Measurements from ENCODE around the gene CCM2. TPM values are rescaled to one million over a fixed set of nuclear protein-coding genes. Genes with fewer than 3 reads are reported as not detected.

The CCM2 gene
- polyA plus RNA-seq, 2 of the 4 experiments (the other 2 are of a cell fraction), result 18.9 to 34.6 TPM

DNA sequence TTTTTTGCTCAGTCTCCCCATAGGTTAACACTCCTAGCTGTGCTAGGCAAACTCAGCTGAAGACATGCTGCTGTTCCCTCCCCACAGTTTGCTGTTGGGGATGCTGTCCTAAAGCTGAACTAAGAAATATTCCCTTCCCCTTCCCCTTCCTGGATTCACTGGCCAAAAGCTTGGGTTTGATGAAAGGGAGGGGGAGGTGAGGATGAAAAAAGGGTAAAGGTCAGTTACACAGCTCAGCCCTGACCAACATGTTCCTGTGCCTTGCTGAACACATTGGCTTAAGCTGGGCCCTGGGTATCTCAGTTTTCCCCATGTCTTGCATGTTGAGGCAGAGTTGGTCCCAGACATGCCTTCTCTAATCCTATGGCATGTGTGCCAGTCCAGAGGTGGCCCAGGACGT, 15.3 kb downstream of the CCM2 start (continued):
- TF ChIP-seq TP53 (CRISPR knock-in tag; IDR thresholded peaks at IDR 0.05), result no peak
- no peak for TF ChIP-seq CBX8 (IDR thresholded peaks at IDR 0.05)
- TF ChIP-seq BHLHE40 (IDR thresholded peaks at IDR 0.05; ENCODE audit: low read depth, low read length), result no peak
- no peak for TF ChIP-seq POLR2A (IDR thresholded peaks at IDR 0.05; ENCODE audit: low read length)
- no peak for TF ChIP-seq MAZ (IDR thresholded peaks at IDR 0.05; ENCODE audit: borderline replicate concordance, low read depth, low read length)
- TF ChIP-seq ATOH8 (CRISPR knock-in tag; IDR thresholded peaks at IDR 0.05; ENCODE audit: low read depth), result no peak
- TF ChIP-seq POLR2AphosphoS2 (conservative IDR thresholded peaks at IDR 0.05; ENCODE audit: low read length), result no peak
- no peak for TF ChIP-seq PHF8 (IDR thresholded peaks at IDR 0.05; ENCODE audit: borderline replicate concordance, low read depth)
- no peak for TF ChIP-seq FOSB (CRISPR knock-in tag; IDR thresholded peaks at IDR 0.05)

DNA sequence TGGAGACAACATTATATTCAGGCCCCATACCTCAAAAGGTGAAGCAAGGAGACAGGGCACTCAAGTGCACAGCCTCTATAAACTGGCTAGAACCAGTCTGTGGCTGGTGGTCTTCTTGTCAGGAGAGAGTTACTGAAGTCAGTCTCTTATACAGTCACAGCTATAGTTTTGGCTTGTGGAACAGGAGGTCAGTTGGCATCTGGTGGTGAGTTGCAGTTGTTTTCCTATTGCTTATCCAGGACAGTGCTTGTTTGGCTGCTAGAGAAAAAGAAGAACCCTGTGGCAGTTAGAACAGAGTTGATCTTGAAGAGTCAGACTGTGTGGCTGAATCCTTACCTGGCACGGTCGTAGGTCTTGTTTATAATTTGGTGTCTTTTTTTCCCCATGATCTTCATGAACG, 17.3 kb downstream of the CCM2 start:
- DNase-seq (ENCODE audit: low read depth in 1 of 2, low spot score in 1 of 2) (no peak), ATAC-seq (no peak), FAIRE-seq (no peak)
- CTCF ChIA-PET, result no interaction called here
- WGBS (ENCODE audit: missing lambda C conversion rate), result 80% methylated on average over 3 of the region's 3 CpGs
- POLR2A ChIA-PET, result no interaction called here
- Histone ChIP-seq H3K4me1 (no peaks in the 10 kb centered on the region), H3K27ac (no peak overlapping the region), H3K4me3 (no peak overlapping the region), H3K9me3 (no peaks in the 10 kb centered on the region), H3K4me2 (no peak overlapping the region)
- TF ChIP-seq RAD21 (conservative IDR thresholded peaks at IDR 0.05 in 1 of 2, IDR thresholded peaks at IDR 0.05 in 1 of 2), result no peak
- TF ChIP-seq SREBF2 (IDR thresholded peaks at IDR 0.05), result no peak
- TF ChIP-seq ZFP36 (IDR thresholded peaks at IDR 0.05; ENCODE audit: borderline replicate concordance, partially characterized antibody), result no peak
- no peak for TF ChIP-seq KDM1A (IDR thresholded peaks at IDR 0.05; ENCODE audit: low read depth)
- TF ChIP-seq MYC (IDR thresholded peaks at IDR 0.05; ENCODE audit: borderline replicate concordance, low read length), result no peak
- no peak for TF ChIP-seq EHF (CRISPR knock-in tag; IDR thresholded peaks at IDR 0.05)
- TF ChIP-seq SMC3 (IDR thresholded peaks at IDR 0.05), result no peak
- no peak for TF ChIP-seq ZNF302 (CRISPR knock-in tag; IDR thresholded peaks at IDR 0.05)
- TF ChIP-seq ELK1 (IDR thresholded peaks at IDR 0.05; ENCODE audit: low read depth, low read length), result no peak
- TF ChIP-seq HMGXB4 (CRISPR knock-in tag; IDR thresholded peaks at IDR 0.05; ENCODE audit: borderline replicate concordance), result no peak

DNA sequence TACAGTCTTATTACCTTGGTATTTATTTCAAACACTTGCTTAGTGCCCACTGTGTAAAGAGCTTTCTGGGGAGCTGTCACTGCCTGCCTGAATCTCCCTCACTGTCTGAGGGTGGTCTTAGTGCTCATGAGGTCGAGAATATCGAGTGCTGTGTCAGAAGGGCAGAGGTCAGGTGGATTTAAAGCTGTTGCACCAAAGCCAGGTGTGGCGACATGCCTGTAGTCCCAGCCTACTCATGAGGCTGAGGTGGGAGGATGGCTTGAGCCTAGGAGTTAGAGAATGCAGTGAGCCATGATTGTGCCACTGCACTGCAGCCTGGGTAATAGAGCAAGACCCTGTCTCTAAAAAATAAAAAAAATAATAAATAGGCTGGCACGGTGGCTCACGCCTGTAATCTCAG, 20.9 kb downstream of the CCM2 start:
- ChIA-PET CTCF (interaction anchor here (1.8 kb wide), 1 partner anchor 19 kb away, joined by 4 read pairs; no protein-coding TSS in a partner anchor), POLR2A (interaction anchor here (1.3 kb wide), 1 partner anchor 91 kb away, joined by 3 read pairs; the partner anchor contains the start of gene TBRG4)
- H3K4me3 ChIP-seq, result no peak overlapping the region
- H3K9me3 ChIP-seq, result no peaks in the 10 kb centered on the region
- TF ChIP-seq HOXB5 (CRISPR knock-in tag; IDR thresholded peaks at IDR 0.05) (no peak), NFE2L2 (conservative IDR thresholded peaks at IDR 0.05; ENCODE audit: low read length) (no peak), EP300 (IDR thresholded peaks at IDR 0.05) (no peak), RNF2 (IDR thresholded peaks at IDR 0.05; ENCODE audit: borderline replicate concordance, low read depth) (no peak), ZFP36 (IDR thresholded peaks at IDR 0.05; ENCODE audit: borderline replicate concordance, partially characterized antibody) (no peak), FOXS1 (CRISPR knock-in tag; IDR thresholded peaks at IDR 0.05) (no peak), POLR2AphosphoS2 (conservative IDR thresholded peaks at IDR 0.05; ENCODE audit: low read length) (no peak), SMC3 (IDR thresholded peaks at IDR 0.05) (no peak), ESRRA (IDR thresholded peaks at IDR 0.05; ENCODE audit: borderline replicate concordance, low read length) (no peak), TP53 (CRISPR knock-in tag; IDR thresholded peaks at IDR 0.05) (no peak), RCOR1 (IDR thresholded peaks at IDR 0.05; ENCODE audit: low read depth, low read length) (no peak), HEYL (CRISPR knock-in tag; IDR thresholded peaks at IDR 0.05) (no peak), MAX (IDR thresholded peaks at IDR 0.05) (no peak), ZSCAN20 (CRISPR knock-in tag; IDR thresholded peaks at IDR 0.05) (no peak), GATA3 (IDR thresholded peaks at IDR 0.05; ENCODE audit: borderline replicate concordance) (no peak)
- H3K27ac ChIP-seq, result no peak overlapping the region
- 90% methylated on average over 5 of the region's 5 CpGs for WGBS (ENCODE audit: missing lambda C conversion rate)
- DNase-seq (ENCODE audit: low read depth in 1 of 2, low spot score in 1 of 2) (no peak), FAIRE-seq (no peak), ATAC-seq (no peak)
- H3K4me1 ChIP-seq, result no peaks in the 10 kb centered on the region
- H3K4me2 ChIP-seq, result no peak overlapping the region

All from A549 (cell line).